K562 (cell line): ENCODE measurements around the gene KCNN3. TPM values are rescaled to one million over a fixed set of nuclear protein-coding genes. Genes with fewer than 3 reads are reported as not detected.

Source experiments
- CUX1 ChIP-seq: fragments of 200-800 bp; sonication (Bioruptor generic); IDR thresholded peaks from 2 replicates; pipeline ENCODE4 v1.6.1; 2016; ENCODE audit warnings: missing genetic modification characterization, missing compliant biosample characterization
- E2F8 ChIP-seq: fragments of 450-650 bp; IDR thresholded peaks from 2 replicates; pipeline ENCODE4 v1.7.1; 2018; ENCODE audit warnings: mild to moderate bottlenecking, low read depth; ENCODE audit not compliant: partially characterized antibody
- ELF1 ChIP-seq: fragments of 200-800 bp; sonication (Bioruptor generic); IDR thresholded peaks from 2 replicates; pipeline ENCODE4 v1.6.1; 2016; ENCODE audit warnings: missing genetic modification characterization, missing compliant biosample characterization
- FOXP1 ChIP-seq: sonication (generic); formaldehyde crosslinking; IDR thresholded peaks from 2 replicates; pipeline ENCODE4 v1.8.0; 2022; ENCODE audit warnings: mild to moderate bottlenecking, missing genetic modification reagents
- GATAD2B ChIP-seq: fragments of 450-650 bp; IDR thresholded peaks from 2 replicates; pipeline ENCODE4 v1.6.1; 2017; ENCODE audit warnings: mild to moderate bottlenecking, borderline replicate concordance
- HDAC1 ChIP-seq, 2 experiments: fragments of 450-650 bp; IDR thresholded peaks; 2 replicates each; pipeline ENCODE4 v1.6.1; 2016 to 2017; ENCODE audit warnings: inconsistent platforms in 1 of 2, mild to moderate bottlenecking in 1 of 2, moderate library complexity in 1 of 2
- HIVEP1 ChIP-seq: fragments of 250-450 bp; sonication (Bioruptor Pico); IDR thresholded peaks from 2 replicates; pipeline ENCODE4 v1.4.0; 2020; ENCODE audit warnings: mild to moderate bottlenecking
- MTA1 ChIP-seq: fragments of 450-650 bp; IDR thresholded peaks from 2 replicates; pipeline ENCODE4 v1.6.1; 2017; ENCODE audit warnings: borderline replicate concordance
- NR2F6 ChIP-seq: fragments of 450-650 bp; formaldehyde crosslinking; IDR thresholded peaks from 2 replicates; pipeline ENCODE4 v1.4.0; 2020; ENCODE audit warnings: mild to moderate bottlenecking
- SNIP1 ChIP-seq: fragments of 450-650 bp; IDR thresholded peaks from 2 replicates; pipeline ENCODE4 v1.7.1; 2017; ENCODE audit warnings: low read depth, mild to moderate bottlenecking
- TAF9B ChIP-seq: fragments of 450-650 bp; IDR thresholded peaks from 2 replicates; pipeline ENCODE4 v1.6.1; 2018; ENCODE audit warnings: mild to moderate bottlenecking; ENCODE audit not compliant: partially characterized antibody
- U2AF1 ChIP-seq: fragments of 200-400 bp; formaldehyde crosslinking; optimal IDR thresholded peaks from 2 replicates; pipeline ENCODE3; 2017; ENCODE audit warnings: mild to moderate bottlenecking, low read depth, low read length, moderate library complexity
- YY1 ChIP-seq, 3 experiments: IDR thresholded peaks; 2 replicates each; pipeline ENCODE4 v1.6.1; 2011; ENCODE audit warnings: low read length in 2 of 3, mild to moderate bottlenecking in 2 of 3, moderate library complexity in 2 of 3, borderline replicate concordance in 1 of 3, control low read depth in 1 of 3, low read depth in 1 of 3; ENCODE audit not compliant: insufficient read depth in 3 of 3, insufficient replicate concordance in 2 of 3, control insufficient read depth in 1 of 3, insufficient read length in 1 of 3; ENCODE audit errors: extremely low read depth in 1 of 3
- ZEB2 ChIP-seq: fragments of 450-650 bp; IDR thresholded peaks from 2 replicates; pipeline ENCODE4 v1.6.1; 2016
- ZNF24 ChIP-seq: fragments of 450-650 bp; IDR thresholded peaks from 2 replicates; pipeline ENCODE4 v1.6.1; 2016
- ZNF551 ChIP-seq: fragments of 250-450 bp; sonication (Bioruptor Pico); IDR thresholded peaks from 2 replicates; pipeline ENCODE4 v1.5.0; 2021; ENCODE audit warnings: mild to moderate bottlenecking, moderate library complexity
- ZNF668 ChIP-seq: fragments of 250-450 bp; sonication (Bioruptor Pico); IDR thresholded peaks from 2 replicates; pipeline ENCODE4 v1.8.0; 2022; ENCODE audit warnings: mild to moderate bottlenecking, inconsistent platforms
- ZNF717 ChIP-seq: fragments of 250-450 bp; sonication (Bioruptor Pico); IDR thresholded peaks from 2 replicates; pipeline ENCODE4 v1.5.0; 2021
- polyA plus RNA-seq, 8 experiments: library from polyadenylated mRNA; depleted of rRNA in 4 of 8; stranded (reverse) in 5 of 8; unstranded in 3 of 8; fragments of >200 nt; fragmentation: Nextera tagmentation in 2 of 8; fragmentation: Illumina TruSeq in 1 of 8; extraction: Ambion mirVana in 2 of 8; extraction: Trizol in 1 of 8; gene quantifications; 2 replicates each; pipeline versions ENCODE4 v1.2.1 to v1.2.3, GENCODE V29; 2011 to 2014; ENCODE audit warnings: inconsistent platforms in 1 of 8, missing spikeins in 1 of 8
- total RNA-seq, 7 experiments: library from RNA; depleted of rRNA in 6 of 7; stranded (reverse); fragments of >200 nt in 6 of 7; fragmentation: Illumina TruSeq in 2 of 7; extraction: Trizol in 2 of 7; gene quantifications; 2 replicates each; pipeline versions ENCODE4 v1.2.1 to v1.2.3, GENCODE V29; 2011 to 2021; ENCODE audit warnings: low replicate concordance in 1 of 7
- TF ChIP-seq, protein P1 (sequence below): sonication (generic); formaldehyde crosslinking; IDR thresholded peaks from 2 replicates; pipeline ENCODE4 v1.8.0; 2022; ENCODE audit warnings: mild to moderate bottlenecking, missing genetic modification reagents

The KCNN3 gene
- total and polyA plus RNA-seq, 9 of the 15 experiments (the other 6 are each of a cell fraction or from before 2014, with no cell fraction given), result 0.02 to 0.03 TPM; not detected in 7

DNA sequence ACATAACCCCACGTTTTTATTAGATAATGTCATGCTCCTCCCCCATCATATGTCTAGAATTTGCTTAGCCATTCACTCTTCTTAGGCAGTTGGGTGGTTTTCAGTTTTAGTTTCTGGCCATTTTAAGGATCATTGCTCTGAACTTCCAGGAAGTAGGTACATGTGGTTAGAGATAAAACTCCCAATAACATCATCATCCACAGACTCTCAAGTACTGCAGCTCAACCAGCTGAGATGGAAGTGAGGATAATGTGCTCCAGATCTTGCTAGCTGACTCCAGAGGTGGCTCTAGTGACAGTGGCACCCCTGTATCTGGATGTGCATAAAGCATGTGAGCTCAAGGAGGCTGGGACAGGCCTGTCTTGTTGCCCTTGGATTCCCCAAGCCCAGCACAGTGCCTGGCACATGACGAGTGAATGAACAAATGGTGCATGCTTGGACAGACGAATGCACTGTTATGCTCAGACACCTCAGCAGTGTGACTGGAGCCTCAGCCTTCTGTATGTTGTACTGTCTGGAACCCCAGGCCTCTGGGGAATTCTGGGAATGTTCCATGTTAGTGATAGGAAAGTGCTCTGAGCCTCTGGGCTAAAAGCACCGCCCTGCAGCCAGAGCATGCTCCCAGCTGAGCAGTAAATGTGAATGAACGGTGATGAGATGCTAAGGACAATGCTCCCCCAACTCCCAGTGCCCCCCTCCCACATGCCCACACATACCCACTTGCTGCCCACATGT, 16.4 kb upstream of the KCNN3 start (continued):
- no peak for TF ChIP-seq CUX1 (CRISPR knock-in tag)
- TF ChIP-seq ZNF668 (CRISPR knock-in tag), result no peak
- no peak for TF ChIP-seq YY1 (IDR thresholded peaks at IDR 0.05; ENCODE audit: borderline replicate concordance in 1 of 3, control insufficient read depth in 1 of 3, extremely low read depth in 1 of 3, insufficient read depth in 3 of 3, insufficient read length in 1 of 3, insufficient replicate concordance in 2 of 3, low read depth in 1 of 3, low read length in 2 of 3)
- no peak for TF ChIP-seq SNIP1
- TF ChIP-seq ZNF24, result 0 out of 2 replicates have a peak, but pooled peaks have one; percentile 15
- TF ChIP-seq U2AF1, result no peak
- TF ChIP-seq, protein P1, sequence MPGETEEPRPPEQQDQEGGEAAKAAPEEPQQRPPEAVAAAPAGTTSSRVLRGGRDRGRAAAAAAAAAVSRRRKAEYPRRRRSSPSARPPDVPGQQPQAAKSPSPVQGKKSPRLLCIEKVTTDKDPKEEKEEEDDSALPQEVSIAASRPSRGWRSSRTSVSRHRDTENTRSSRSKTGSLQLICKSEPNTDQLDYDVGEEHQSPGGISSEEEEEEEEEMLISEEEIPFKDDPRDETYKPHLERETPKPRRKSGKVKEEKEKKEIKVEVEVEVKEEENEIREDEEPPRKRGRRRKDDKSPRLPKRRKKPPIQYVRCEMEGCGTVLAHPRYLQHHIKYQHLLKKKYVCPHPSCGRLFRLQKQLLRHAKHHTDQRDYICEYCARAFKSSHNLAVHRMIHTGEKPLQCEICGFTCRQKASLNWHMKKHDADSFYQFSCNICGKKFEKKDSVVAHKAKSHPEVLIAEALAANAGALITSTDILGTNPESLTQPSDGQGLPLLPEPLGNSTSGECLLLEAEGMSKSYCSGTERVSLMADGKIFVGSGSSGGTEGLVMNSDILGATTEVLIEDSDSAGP, result no peak
- TF ChIP-seq NR2F6 (CRISPR knock-in tag), result no peak
- TF ChIP-seq HDAC1 (IDR thresholded peaks at IDR 0.05), result peak in 1 of 2 experiments; percentile 60; a peak in 2 of 4 replicates
- TF ChIP-seq ZNF551 (CRISPR knock-in tag), result no peak
- peak; percentile 64 for TF ChIP-seq ELF1 (tag)
- TF ChIP-seq FOXP1 (CRISPR knock-in tag), result no peak
- no peak for TF ChIP-seq ZNF717 (CRISPR knock-in tag)
- TF ChIP-seq MTA1, result 0 out of 2 replicates have a peak, but pooled peaks have one; percentile 18
- 0 out of 2 replicates have a peak, but pooled peaks have one; percentile 34 for TF ChIP-seq ZEB2
- no peak for TF ChIP-seq E2F8
- TF ChIP-seq GATAD2B, result 0 out of 2 replicates have a peak, but pooled peaks have one; percentile 6
- no peak for TF ChIP-seq TAF9B
- TF ChIP-seq HIVEP1 (CRISPR knock-in tag), result no peak
